Measurements from ENCODE around the gene SUSD1. TPM values are rescaled to one million over a fixed set of nuclear protein-coding genes. Genes with fewer than 3 reads are reported as not detected.

The SUSD1 gene
- total RNA-seq, 2 experiments from 2014 or later, result 2.5 TPM

GRCh38 chr9:112025850-112026249, 149.2 kb downstream of the SUSD1 start:
- Mint-ChIP-seq H3K4me1 (peaks cover 35% of the 10 kb centered on the region), H3K9me3 (ENCODE audit: low read depth) (peaks cover 2% of the 10 kb centered on the region), H3K36me3 (ENCODE audit: low read depth) (no peaks in the 10 kb centered on the region), H3K27me3 (peaks cover 9% of the 10 kb centered on the region), H3K27ac (no peak overlapping the region), H3K4me3 (no peak overlapping the region)
- ChIA-PET CTCF (no interaction called here), POLR2A (no interaction called here)
- intact Hi-C loops (cut with DNase I, micrococcal nuclease), result no loop called here
- ATAC-seq (no peak), DNase-seq (no peak)

DNA sequence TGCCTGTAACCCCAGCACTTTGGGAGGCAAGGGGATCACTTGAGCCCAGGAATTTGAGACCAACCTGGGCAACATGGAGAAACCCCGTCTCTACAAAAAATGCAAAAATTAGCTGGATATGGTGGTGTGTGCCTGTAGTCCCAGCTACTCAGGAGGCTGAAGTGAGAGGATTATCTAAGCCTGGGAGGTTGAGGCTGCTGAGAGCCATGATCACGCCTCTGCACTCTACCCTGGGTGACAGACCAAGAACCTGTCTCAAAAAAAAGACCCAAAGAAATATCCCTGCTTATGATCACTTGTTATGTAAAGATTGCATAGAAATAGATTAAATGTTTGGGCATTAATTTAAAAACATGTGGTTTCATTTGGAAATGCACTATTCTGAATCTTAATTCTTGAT, 153.4 kb downstream of the SUSD1 start:
- intact Hi-C loops (cut with DNase I, micrococcal nuclease), result no loop called here
- no peak for DNase-seq
- no peak overlapping the region for H3K4me3 Mint-ChIP-seq
- ChIA-PET POLR2A (interaction anchor here (0.9 kb wide), 1 partner anchor 123 kb away, joined by 4 read pairs; no protein-coding TSS in a partner anchor), CTCF (interaction anchor here (0.7 to 0.9 kb wide), 2 partner anchors 11 to 76 kb away, joined by 3 read pairs; no protein-coding TSS in a partner anchor)
- peaks cover 2% of the 10 kb centered on the region for H3K9me3 Mint-ChIP-seq (ENCODE audit: low read depth)
- H3K4me1 Mint-ChIP-seq, result peaks cover 18% of the 10 kb centered on the region
- H3K27ac Mint-ChIP-seq, result no peak overlapping the region
- no peaks in the 10 kb centered on the region for H3K36me3 Mint-ChIP-seq (ENCODE audit: low read depth)
- no peak for ATAC-seq
- H3K27me3 Mint-ChIP-seq, result peaks cover 9% of the 10 kb centered on the region

- ATAC-seq, result peak; percentile 49
- ChIA-PET CTCF (no interaction called here), POLR2A (interaction anchor here (0.9 kb wide), 1 partner anchor 123 kb away, joined by 4 read pairs; no protein-coding TSS in a partner anchor)
- DNase-seq, result no peak
- peaks cover 18% of the 10 kb centered on the region for H3K4me1 Mint-ChIP-seq
- H3K27me3 Mint-ChIP-seq, result peaks cover 9% of the 10 kb centered on the region
- H3K4me3 Mint-ChIP-seq, result no peak overlapping the region
- intact Hi-C loops (cut with DNase I, micrococcal nuclease), result no loop called here
- H3K9me3 Mint-ChIP-seq (ENCODE audit: low read depth), result peaks cover 2% of the 10 kb centered on the region
- no peak overlapping the region for H3K27ac Mint-ChIP-seq
- no peaks in the 10 kb centered on the region for H3K36me3 Mint-ChIP-seq (ENCODE audit: low read depth)
Observed at GRCh38 chr9:112020680-112021596, 154.2 kb downstream of the SUSD1 start.

DNA sequence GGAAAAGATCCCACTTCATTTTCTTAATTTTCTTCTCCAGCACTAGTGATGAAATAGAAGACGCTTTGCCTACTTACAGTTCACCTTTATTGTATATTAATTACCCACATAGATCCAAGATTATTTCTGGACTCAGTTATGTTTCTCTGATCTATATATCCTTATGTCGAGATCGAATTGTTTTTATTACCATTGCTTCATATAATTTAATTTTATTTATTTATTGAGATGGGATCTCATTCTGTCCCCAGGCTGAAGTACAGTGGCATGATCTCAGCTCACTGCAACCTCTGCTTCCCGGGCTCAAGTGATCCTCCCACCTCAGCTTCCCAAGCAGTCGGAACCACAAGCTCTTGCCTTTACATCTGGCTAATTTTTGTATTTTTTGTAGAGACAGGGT, 157.2 kb downstream of the SUSD1 start:
- no peak overlapping the region for H3K27ac Mint-ChIP-seq
- peaks cover 26% of the 10 kb centered on the region for H3K4me1 Mint-ChIP-seq
- no peak for ATAC-seq
- ChIA-PET CTCF (interaction anchor here (0.6 to 0.7 kb wide), 2 partner anchors 23 to 47 kb away, joined by 3 read pairs; no protein-coding TSS in a partner anchor), POLR2A (no interaction called here)
- no peak for DNase-seq
- no peaks in the 10 kb centered on the region for H3K36me3 Mint-ChIP-seq (ENCODE audit: low read depth)
- H3K9me3 Mint-ChIP-seq (ENCODE audit: low read depth), result no peaks in the 10 kb centered on the region
- H3K4me3 Mint-ChIP-seq, result no peak overlapping the region
- intact Hi-C loops (cut with DNase I, micrococcal nuclease), result no loop called here
- peaks cover 2% of the 10 kb centered on the region for H3K27me3 Mint-ChIP-seq

GRCh38 chr9:112015736-112016135, 159.4 kb downstream of the SUSD1 start:
- ChIA-PET CTCF (no interaction called here), POLR2A (no interaction called here)
- DNase-seq (no peak), ATAC-seq (no peak)
- intact Hi-C loops (cut with DNase I, micrococcal nuclease), result no loop called here
- Mint-ChIP-seq H3K27me3 (peaks cover 5% of the 10 kb centered on the region), H3K27ac (no peak overlapping the region), H3K36me3 (ENCODE audit: low read depth) (no peaks in the 10 kb centered on the region), H3K9me3 (ENCODE audit: low read depth) (no peaks in the 10 kb centered on the region), H3K4me3 (no peak overlapping the region), H3K4me1 (peaks cover 27% of the 10 kb centered on the region)

DNA sequence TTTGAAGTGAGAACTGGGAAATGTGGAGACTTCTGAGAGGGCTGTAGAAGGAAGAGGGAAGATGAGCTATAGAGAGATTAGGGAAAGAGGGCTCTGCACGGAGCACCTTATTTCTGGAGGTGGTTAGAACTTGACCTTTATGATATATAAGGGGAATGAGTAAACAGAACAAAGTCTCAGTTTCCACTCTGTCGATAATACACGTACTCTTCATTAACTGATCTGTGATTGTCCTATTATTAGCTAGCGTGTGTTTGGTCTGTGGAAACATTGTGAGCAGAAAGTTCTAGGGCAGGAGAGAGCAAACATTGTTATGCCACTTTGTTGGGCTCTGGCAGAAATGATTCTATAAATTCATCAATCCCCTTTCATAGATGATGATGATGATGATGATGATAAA, 159.9 kb downstream of the SUSD1 start:
- H3K4me3 Mint-ChIP-seq, result no peak overlapping the region

DNA sequence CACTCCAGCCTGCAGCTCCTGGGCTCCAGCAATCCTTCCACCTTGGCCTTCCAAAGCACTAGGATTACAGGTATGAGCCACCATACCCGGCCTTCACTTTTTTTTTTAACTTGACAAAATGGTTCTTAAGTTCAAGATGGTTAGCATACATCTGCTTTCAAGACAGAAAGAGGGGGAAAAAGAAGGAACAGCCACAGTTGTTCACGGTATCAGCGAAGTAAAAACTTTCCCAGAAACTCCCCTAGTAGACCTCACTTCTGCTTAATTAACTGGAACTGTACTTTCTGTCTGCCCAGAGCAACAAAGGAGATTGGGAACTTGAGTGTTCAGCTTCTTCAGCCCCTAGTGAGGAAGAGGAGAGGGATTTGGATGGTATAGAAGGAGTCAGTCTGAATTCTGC, 161.8 kb downstream of the SUSD1 start:
- H3K27ac Mint-ChIP-seq, result no peak overlapping the region
- ChIA-PET POLR2A (interaction anchor here (0.7 kb wide), 1 partner anchor 100 kb away, joined by 3 read pairs; no protein-coding TSS in a partner anchor), CTCF (interaction anchor here (1.2 to 1.6 kb wide), 3 partner anchors 19 to 62 kb away, joined by 3 to 4 read pairs (median 3); no protein-coding TSS in a partner anchor)
- intact Hi-C loops (cut with DNase I, micrococcal nuclease), result loop anchor here (2.0 to 5.0 kb wide), 2 partner anchors 24 to 96 kb away; no protein-coding TSS in a partner anchor
- DNase-seq (no peak), ATAC-seq (no peak)
- H3K4me3 Mint-ChIP-seq, result no peak overlapping the region
- peaks cover 24% of the 10 kb centered on the region for H3K4me1 Mint-ChIP-seq
- H3K9me3 Mint-ChIP-seq (ENCODE audit: low read depth), result no peaks in the 10 kb centered on the region
- H3K27me3 Mint-ChIP-seq, result peaks cover 13% of the 10 kb centered on the region
- no peaks in the 10 kb centered on the region for H3K36me3 Mint-ChIP-seq (ENCODE audit: low read depth)

More for the DNA sequence above, 159.9 kb downstream of the SUSD1 start:
- H3K4me1 Mint-ChIP-seq, result peaks cover 22% of the 10 kb centered on the region
- H3K36me3 Mint-ChIP-seq (ENCODE audit: low read depth), result no peaks in the 10 kb centered on the region
- ATAC-seq, result no peak
- intact Hi-C loops (cut with DNase I, micrococcal nuclease), result no loop called here
- POLR2A ChIA-PET, result no interaction called here
- no peak overlapping the region for H3K27ac Mint-ChIP-seq
- H3K9me3 Mint-ChIP-seq (ENCODE audit: low read depth), result no peaks in the 10 kb centered on the region
- CTCF ChIA-PET, result no interaction called here
- peaks cover 9% of the 10 kb centered on the region for H3K27me3 Mint-ChIP-seq
- no peak for DNase-seq

DNA sequence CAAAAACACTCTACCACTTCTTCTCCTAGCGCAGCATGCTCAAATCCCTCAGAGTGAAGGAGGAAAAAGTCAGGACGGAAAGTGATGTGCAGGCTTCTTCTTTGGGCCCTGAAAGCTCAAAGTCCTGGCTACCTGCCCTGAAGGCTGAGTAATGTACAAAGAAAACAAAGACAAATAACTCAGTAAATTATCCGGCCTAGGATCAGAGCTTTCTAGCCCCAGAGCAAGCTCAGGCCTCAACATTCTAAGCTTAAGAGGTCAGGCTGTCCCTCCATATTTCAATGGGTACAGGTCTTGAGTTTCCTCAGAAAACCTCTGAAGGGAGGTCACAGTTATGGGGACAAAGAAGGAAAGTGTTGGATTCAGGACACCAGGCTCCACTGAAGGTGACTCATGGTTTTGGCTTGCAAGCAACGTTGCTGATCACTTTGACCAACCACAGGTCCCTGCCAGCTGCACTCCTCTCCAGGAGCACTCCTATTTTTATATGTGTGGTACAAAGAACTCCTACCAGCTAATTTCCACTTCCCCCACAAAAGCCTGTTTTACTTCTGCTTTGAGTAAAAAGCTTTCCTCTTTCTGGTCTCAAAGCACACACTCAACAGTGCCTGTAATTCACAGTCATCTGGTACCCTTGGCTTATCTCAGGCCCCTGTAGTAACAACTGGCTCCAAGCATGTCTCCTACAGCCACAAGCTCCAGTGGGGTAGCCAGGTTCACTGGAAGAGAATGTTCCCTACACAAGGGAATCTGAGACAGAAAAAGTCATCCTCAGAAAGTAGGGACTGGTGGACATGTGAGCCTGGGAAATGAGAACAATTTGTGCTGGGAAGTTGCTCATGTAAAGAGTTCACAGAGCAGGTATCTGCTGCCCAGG, 162.8 kb downstream of the SUSD1 start:
- H3K27ac Mint-ChIP-seq, result peak overlapping the region; percentile 27
- H3K27me3 Mint-ChIP-seq, result peaks cover 17% of the 10 kb centered on the region
- peak; percentile 97 for ATAC-seq
- no peaks in the 10 kb centered on the region for H3K36me3 Mint-ChIP-seq (ENCODE audit: low read depth)
- DNase-seq, result peak; percentile 43
- intact Hi-C loops (cut with DNase I, micrococcal nuclease), result loop anchor here (1.0 to 5.0 kb wide), 6 partner anchors 18 to 96 kb away; no protein-coding TSS in a partner anchor
- peaks cover 34% of the 10 kb centered on the region for H3K4me1 Mint-ChIP-seq
- H3K4me3 Mint-ChIP-seq, result no peak overlapping the region
- H3K9me3 Mint-ChIP-seq (ENCODE audit: low read depth), result no peaks in the 10 kb centered on the region
- ChIA-PET CTCF (interaction anchor here (0.8 to 1.7 kb wide), 7 partner anchors 10 to 76 kb away, joined by 3 to 5 read pairs (median 4); no protein-coding TSS in a partner anchor), POLR2A (interaction anchor here (0.6 to 0.8 kb wide), 4 partner anchors 12 to 453 kb away, joined by 3 to 4 read pairs (median 3); no protein-coding TSS in a partner anchor)

DNA sequence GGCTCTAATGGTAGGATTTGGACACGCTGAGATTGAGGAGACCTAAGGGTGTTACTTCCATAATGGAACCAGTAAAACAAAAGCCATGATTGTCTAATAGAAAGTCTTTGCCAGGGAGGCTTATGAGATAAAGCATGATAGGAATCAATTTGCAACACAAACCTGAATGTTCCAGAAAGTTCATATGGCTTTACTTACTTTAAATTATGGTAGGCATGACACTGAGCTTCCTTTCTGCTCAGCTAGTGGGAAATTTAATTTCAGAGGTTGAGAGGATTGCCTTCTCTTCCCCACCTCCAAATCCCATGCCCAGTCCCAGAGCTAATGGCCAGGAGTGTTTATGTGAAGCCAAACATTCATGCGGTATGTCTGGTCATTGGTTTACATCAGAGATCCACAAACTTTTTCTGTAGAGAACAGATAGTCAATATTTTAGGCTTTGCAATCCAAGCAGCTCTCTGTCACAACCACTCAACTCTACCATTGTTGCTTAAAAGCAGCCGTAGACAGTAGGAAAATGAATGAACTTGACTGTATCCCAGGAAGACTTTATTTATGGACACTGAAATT, 164.0 kb downstream of the SUSD1 start:
- H3K27ac Mint-ChIP-seq, result no peak overlapping the region
- H3K36me3 Mint-ChIP-seq (ENCODE audit: low read depth), result no peaks in the 10 kb centered on the region
- ATAC-seq, result no peak
- ChIA-PET CTCF (interaction anchor here (1.7 kb wide), 2 partner anchors 9 to 18 kb away, joined by 5 read pairs; no protein-coding TSS in a partner anchor), POLR2A (no interaction called here)
- peaks cover 38% of the 10 kb centered on the region for H3K4me1 Mint-ChIP-seq
- peaks cover 18% of the 10 kb centered on the region for H3K27me3 Mint-ChIP-seq
- DNase-seq, result no peak
- intact Hi-C loops (cut with DNase I, micrococcal nuclease), result loop anchor here in 1 of 2 experiments (5.0 kb wide), 1 partner anchor 94 kb away; no protein-coding TSS in a partner anchor
- H3K4me3 Mint-ChIP-seq, result no peak overlapping the region
- no peaks in the 10 kb centered on the region for H3K9me3 Mint-ChIP-seq (ENCODE audit: low read depth)

DNA sequence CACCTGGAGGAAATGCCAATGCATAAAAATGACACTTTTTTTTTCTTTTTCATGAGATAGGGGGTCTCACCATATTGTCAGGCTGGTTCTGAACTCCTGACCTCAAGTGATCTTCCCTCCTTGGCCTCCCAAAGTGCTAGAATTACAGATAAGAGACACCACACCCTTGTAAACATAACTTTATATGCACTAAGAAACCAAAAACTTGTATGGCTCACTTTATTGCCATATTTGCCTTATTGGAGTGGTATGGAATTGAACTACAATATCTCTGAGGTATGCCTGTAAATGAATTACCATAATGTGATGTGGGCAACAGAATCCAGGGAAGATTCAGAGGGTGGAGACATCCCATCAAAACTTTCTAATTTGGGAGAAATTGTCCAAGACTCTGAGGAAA, 164.6 kb downstream of the SUSD1 start:
- Mint-ChIP-seq H3K4me3 (no peak overlapping the region), H3K4me1 (peaks cover 38% of the 10 kb centered on the region), H3K27me3 (peaks cover 19% of the 10 kb centered on the region), H3K36me3 (ENCODE audit: low read depth) (no peaks in the 10 kb centered on the region), H3K9me3 (ENCODE audit: low read depth) (no peaks in the 10 kb centered on the region), H3K27ac (no peak overlapping the region)
- no peak for DNase-seq
- no peak for ATAC-seq
- POLR2A ChIA-PET, result no interaction called here
- intact Hi-C loops (cut with DNase I, micrococcal nuclease), result loop anchor here in 1 of 2 experiments (5.0 kb wide), 1 partner anchor 93 kb away; no protein-coding TSS in a partner anchor
- CTCF ChIA-PET, result no interaction called here

GRCh38 chr9:112009656-112010055, 165.4 kb downstream of the SUSD1 start:
- intact Hi-C loops (cut with DNase I, micrococcal nuclease), result loop anchor here in 1 of 2 experiments (5.0 kb wide), 1 partner anchor 92 kb away; no protein-coding TSS in a partner anchor
- ATAC-seq, result no peak
- CTCF ChIA-PET, result no interaction called here

More at GRCh38 chr9:112009656-112010055, 165.4 kb downstream of the SUSD1 start:
- no peaks in the 10 kb centered on the region for H3K9me3 Mint-ChIP-seq (ENCODE audit: low read depth)
- no peak overlapping the region for H3K4me3 Mint-ChIP-seq
- H3K27ac Mint-ChIP-seq, result no peak overlapping the region
- H3K4me1 Mint-ChIP-seq, result peaks cover 41% of the 10 kb centered on the region
- H3K36me3 Mint-ChIP-seq (ENCODE audit: low read depth), result no peaks in the 10 kb centered on the region
- DNase-seq, result no peak
- POLR2A ChIA-PET, result no interaction called here
- H3K27me3 Mint-ChIP-seq, result peaks cover 19% of the 10 kb centered on the region
